ENCODE results near the gene PRMT7. TPM values are rescaled to one million over a fixed set of nuclear protein-coding genes. Genes with fewer than 3 reads are reported as not detected.
"Not testable (repeated sequence)": the region's sequence is repeated elsewhere in the genome, so short reads cannot be mapped to it uniquely, and the experiment has no call there.

Gene PRMT7
- total RNA-seq, 2 experiments from 2014 or later, result 76.9 TPM

DNA sequence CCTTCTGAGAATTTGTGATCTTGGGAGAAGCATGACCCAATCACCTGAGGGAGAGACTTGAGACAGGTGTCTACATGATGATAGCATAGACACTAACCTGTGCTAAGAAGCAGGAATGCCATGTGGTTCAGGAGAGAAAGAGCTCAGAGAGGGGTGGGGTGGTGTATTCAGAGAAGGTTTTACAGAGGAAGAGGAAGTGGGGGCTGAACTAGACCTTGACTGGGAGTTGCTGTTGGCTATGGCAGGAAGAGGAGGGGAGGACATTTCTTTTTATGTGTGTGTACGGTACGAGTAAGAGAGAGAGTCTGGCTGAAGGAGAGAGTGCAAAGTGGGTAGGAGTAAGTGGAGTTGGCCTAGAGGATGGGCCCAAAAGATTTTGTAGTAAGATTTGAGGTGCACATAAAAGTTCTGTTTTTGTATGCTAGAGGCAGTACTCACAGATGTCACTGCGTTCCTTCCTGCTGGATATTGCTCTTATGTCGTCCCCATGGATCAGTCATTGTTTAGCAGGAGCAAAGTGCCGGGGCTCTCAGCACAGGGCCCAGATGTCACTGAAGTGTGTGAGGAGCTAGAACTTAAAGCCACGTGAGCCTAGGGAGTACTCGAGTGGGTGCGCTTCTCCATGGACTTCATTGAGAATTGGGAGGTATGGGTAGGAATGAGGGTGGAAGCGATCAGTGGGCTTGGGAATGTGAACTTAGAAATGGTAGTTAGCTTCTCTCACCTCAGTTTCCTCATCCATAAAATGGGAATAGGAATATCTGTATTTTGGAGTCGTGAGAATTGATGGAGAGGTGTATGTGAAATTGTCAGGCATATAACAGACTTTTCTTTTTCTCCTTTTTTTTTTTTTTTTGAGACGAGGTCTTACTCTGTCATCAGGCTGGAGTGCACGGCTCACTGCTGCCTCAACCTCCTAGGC is 24.4 kb upstream of the PRMT7 start:
- Mint-ChIP-seq H3K27ac (peak overlapping the region; percentile 83), H3K36me3 (ENCODE audit: low read depth) (peaks cover 72% of the 10 kb centered on the region), H3K27me3 (no peaks in the 10 kb centered on the region), H3K4me1 (peaks cover 98% of the 10 kb centered on the region), H3K9me3 (no peaks in the 10 kb centered on the region), H3K4me3 (peak overlapping the region; percentile 72)
- POLR2A ChIA-PET, result interaction anchor here (0.7 kb wide), 1 partner anchor 25 kb away, joined by 3 read pairs; the partner anchor contains the start of genes PRMT7 and SLC7A6OS
- CTCF ChIA-PET, result interaction anchor here (0.6 to 8.9 kb wide), 7 partner anchors 9 to 25 kb away, joined by 3 to 54 read pairs (median 8); partner anchors contain the start of genes PRMT7, SLC7A6 and SLC7A6OS
- DNase-seq, result peak; percentile 67

DNA sequence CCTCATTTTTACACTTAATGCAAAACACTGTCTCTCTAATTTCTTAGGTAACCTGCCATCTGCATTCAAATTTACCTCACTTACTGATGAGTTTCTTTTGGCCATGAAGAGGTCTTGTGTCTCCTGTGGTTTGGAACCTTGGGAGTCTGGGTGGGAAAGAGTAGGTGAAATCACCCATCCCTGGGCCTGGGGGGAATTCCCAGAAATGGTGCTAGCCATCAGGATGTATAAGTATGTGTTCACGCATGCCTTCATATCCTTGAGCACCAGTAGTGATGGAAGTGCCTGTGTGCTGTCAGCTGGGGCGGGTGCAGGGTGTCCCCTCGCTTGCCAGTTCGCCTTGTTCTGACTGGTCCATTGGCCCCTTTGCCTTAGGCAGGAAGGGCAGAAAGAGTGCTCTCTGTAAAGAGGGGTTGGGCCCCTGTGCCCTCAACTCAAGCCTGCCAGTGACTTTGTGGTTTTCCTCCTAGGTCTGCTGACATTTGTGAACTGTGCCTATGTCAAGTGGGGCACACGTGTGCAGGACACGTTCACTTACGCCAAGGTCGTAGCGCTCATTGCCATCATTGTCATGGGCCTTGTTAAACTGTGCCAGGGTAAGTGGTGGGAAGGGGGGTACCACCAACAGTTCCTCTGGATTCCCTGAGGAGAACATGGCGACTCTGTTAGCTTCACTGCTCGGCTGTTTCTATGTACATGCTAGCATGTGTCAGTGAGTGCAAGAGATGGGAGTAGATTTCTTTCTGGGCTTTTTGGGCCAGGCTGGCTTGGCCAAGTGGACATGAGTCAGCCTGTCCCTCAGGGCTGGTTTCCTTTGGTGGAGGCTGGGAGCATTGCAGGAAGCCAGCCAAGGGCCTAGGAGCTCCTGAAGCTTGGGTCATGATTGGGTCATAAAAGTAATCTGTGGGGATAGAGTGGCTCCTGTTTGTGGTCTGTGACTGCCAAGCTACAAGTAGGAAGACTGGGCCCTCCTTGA is 23.3 kb upstream of the PRMT7 start:
- ChIA-PET POLR2A (no interaction called here), CTCF (interaction anchor here (1.1 to 8.9 kb wide), 8 partner anchors 9 to 196 kb away, joined by 3 to 54 read pairs (median 6); partner anchors contain the start of genes PRMT7, SLC7A6 and SLC7A6OS)
- Mint-ChIP-seq H3K4me3 (peak overlapping the region; percentile 72), H3K36me3 (ENCODE audit: low read depth) (peaks cover 70% of the 10 kb centered on the region), H3K27ac (peak overlapping the region; percentile 83), H3K9me3 (no peaks in the 10 kb centered on the region), H3K4me1 (peaks cover 97% of the 10 kb centered on the region), H3K27me3 (no peaks in the 10 kb centered on the region)
- DNase-seq, result peak; percentile 65

DNA sequence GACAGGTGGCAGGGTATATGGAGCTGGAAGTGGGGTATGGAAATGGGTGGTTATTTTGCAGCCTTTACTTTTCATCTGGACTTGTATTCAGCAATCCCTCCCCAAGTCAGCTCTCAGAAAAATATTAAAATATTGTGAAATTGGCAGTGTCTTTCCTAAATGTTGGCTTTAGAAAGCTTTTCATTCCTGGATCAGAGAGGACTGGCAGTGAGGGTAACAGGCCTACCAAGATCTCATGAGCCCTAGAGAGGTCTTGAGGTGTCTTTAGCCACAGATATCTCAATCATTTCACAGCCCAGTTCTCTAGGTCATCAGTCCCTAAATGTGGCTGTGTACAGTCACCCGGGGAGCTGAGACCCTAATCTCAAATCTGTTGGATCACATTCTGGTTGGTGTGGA is 22.6 kb upstream of the PRMT7 start:
- peaks cover 68% of the 10 kb centered on the region for H3K36me3 Mint-ChIP-seq (ENCODE audit: low read depth)
- H3K27ac Mint-ChIP-seq, result peak overlapping the region; percentile 83
- ChIA-PET CTCF (interaction anchor here (1.1 to 8.9 kb wide), 9 partner anchors 10 to 197 kb away, joined by 3 to 54 read pairs (median 6); partner anchors contain the start of genes PRMT7, SLC7A6 and SLC7A6OS), POLR2A (no interaction called here)
- H3K9me3 Mint-ChIP-seq, result no peaks in the 10 kb centered on the region
- peaks cover 94% of the 10 kb centered on the region for H3K4me1 Mint-ChIP-seq
- no peaks in the 10 kb centered on the region for H3K27me3 Mint-ChIP-seq
- DNase-seq, result no peak
- peak overlapping the region; percentile 72 for H3K4me3 Mint-ChIP-seq

DNA sequence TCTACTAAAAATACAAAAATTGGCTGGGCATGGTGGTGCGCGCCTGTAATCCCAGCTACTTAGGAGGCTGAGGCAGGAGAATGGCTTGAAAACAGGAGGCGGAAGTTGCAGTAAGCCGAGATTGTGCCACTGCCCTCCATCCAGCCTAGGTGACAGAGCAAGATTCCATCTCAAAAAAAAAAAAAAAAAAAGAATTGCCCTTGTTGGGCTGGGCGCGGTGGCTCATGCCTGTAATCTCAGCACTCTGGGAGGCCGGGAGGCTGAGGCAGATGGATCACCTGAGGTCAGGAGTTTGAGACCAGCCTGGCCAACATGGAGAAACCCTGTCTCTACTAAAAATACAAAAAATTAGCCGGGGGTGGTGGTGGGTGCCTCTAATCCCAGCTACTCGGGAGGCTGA is 22.0 kb upstream of the PRMT7 start:
- Mint-ChIP-seq H3K27ac (peak overlapping the region; percentile 83), H3K36me3 (ENCODE audit: low read depth) (peaks cover 67% of the 10 kb centered on the region), H3K4me1 (peaks cover 93% of the 10 kb centered on the region)
- H3K9me3 Mint-ChIP-seq, H3K4me3 Mint-ChIP-seq, DNase-seq, H3K27me3 Mint-ChIP-seq: not testable (repeated sequence)
- ChIA-PET CTCF (interaction anchor here (1.2 to 8.9 kb wide), 10 partner anchors 10 to 198 kb away, joined by 3 to 54 read pairs (median 7); partner anchors contain the start of genes PRMT7, SLC7A6 and SLC7A6OS), POLR2A (interaction anchor here (0.7 kb wide), 1 partner anchor 14 kb away, joined by 3 read pairs; no protein-coding TSS in a partner anchor)

DNA sequence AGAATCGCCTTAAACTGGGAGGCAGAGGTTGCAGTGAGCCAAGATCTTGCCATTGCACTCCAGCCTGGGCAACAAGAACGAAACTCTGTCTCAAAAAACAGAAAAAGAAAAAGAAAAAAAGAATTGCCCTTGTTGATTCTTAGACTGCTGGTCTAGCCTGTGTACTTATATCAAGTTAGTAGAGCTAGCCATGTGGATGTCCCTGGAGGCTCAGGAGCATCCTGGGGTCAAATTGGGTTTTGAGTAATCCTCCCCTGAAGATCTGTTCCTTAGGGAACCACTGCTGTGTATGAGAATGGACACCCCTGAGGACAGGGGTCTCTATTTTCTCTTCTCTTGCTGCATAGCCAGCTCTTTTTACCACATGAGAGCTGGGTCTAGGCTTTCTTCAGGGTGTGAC is 21.6 kb upstream of the PRMT7 start:
- H3K9me3 Mint-ChIP-seq, result no peaks in the 10 kb centered on the region
- no peaks in the 10 kb centered on the region for H3K27me3 Mint-ChIP-seq
- H3K27ac Mint-ChIP-seq, result peak overlapping the region; percentile 83
- peak overlapping the region; percentile 0 for H3K4me3 Mint-ChIP-seq
- POLR2A ChIA-PET, result interaction anchor here (0.7 to 0.8 kb wide), 2 partner anchors 13 to 14 kb away, joined by 3 read pairs; no protein-coding TSS in a partner anchor
- peaks cover 68% of the 10 kb centered on the region for H3K36me3 Mint-ChIP-seq (ENCODE audit: low read depth)
- DNase-seq, result no peak
- CTCF ChIA-PET, result interaction anchor here (0.9 to 8.9 kb wide), 8 partner anchors 9 to 39 kb away, joined by 3 to 54 read pairs (median 8); partner anchors contain the start of gene SLC7A6
- H3K4me1 Mint-ChIP-seq, result peaks cover 90% of the 10 kb centered on the region

DNA sequence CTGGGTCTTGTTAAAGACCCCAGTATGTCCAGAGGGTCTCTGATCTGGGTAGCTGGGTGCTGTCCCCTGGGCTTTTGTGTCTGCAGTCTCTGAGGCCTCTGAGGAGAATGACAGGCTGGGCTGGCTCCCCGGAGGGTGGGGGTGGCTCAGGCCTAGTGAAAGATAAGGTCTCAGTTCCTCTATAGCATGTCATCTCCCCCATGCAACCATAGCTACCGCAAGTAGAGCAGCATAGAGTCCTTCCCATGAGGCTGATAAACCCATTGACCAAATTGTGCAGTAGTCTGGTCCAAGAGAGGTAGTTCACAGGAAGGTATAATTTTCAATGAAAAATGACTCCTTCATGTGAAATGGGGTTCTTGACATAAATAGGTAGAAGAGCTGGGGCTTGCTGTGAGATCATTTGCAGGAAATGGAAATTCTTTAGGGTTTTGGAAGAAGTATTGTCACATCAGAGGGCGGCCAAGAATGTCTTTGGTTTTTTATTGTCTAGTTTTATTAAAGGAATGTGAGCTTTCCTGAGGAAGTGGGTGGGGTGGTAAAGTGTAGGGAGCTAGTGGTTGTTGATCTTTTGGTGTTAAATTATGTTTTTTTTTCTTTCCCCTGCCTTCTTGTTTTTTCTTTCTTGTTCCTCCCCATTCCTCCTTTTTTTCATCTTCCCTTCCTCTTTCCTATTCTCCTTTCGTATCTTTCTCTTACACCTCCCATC is 21.0 kb upstream of the PRMT7 start:
- H3K36me3 Mint-ChIP-seq (ENCODE audit: low read depth), result peaks cover 70% of the 10 kb centered on the region
- ChIA-PET CTCF (interaction anchor here (0.9 to 8.9 kb wide), 9 partner anchors 9 to 39 kb away, joined by 3 to 54 read pairs (median 7); partner anchors contain the start of gene SLC7A6), POLR2A (interaction anchor here (0.6 to 0.8 kb wide), 3 partner anchors 14 to 385 kb away, joined by 3 read pairs; no protein-coding TSS in a partner anchor)
- peak overlapping the region; percentile 0 for H3K4me3 Mint-ChIP-seq
- peaks cover 87% of the 10 kb centered on the region for H3K4me1 Mint-ChIP-seq
- no peaks in the 10 kb centered on the region for H3K9me3 Mint-ChIP-seq
- no peaks in the 10 kb centered on the region for H3K27me3 Mint-ChIP-seq
- peak; percentile 56 for DNase-seq
- peak overlapping the region; percentile 83 for H3K27ac Mint-ChIP-seq

DNA sequence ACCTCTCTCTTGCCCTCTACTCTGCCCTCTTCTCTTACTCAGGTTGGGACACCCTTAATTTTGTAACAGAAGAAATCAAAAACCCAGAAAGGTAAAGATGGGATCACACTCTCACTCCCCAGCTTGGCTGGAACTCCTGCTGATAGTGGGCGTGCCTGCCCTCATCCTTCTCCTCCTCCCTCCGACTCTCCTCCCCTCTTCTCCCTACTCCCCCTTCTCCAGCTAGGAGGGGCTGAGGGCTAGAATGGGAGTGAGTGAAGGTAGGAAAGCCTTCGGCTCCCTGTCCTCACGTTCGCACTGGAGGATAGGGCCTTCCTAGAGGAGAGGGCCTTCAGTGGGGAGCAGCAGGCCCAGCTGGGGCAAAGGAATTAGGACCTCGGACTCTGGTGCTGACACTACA is 20.4 kb upstream of the PRMT7 start:
- Mint-ChIP-seq H3K4me3 (no peak overlapping the region), H3K36me3 (ENCODE audit: low read depth) (peaks cover 71% of the 10 kb centered on the region), H3K9me3 (no peaks in the 10 kb centered on the region), H3K4me1 (peaks cover 80% of the 10 kb centered on the region), H3K27ac (peak overlapping the region; percentile 83), H3K27me3 (no peaks in the 10 kb centered on the region)
- ChIA-PET POLR2A (interaction anchor here (0.6 kb wide), 1 partner anchor 386 kb away, joined by 3 read pairs; no protein-coding TSS in a partner anchor), CTCF (interaction anchor here (0.9 to 8.9 kb wide), 9 partner anchors 10 to 38 kb away, joined by 3 to 54 read pairs (median 7); partner anchors contain the start of gene SLC7A6)
- DNase-seq, result no peak

DNA sequence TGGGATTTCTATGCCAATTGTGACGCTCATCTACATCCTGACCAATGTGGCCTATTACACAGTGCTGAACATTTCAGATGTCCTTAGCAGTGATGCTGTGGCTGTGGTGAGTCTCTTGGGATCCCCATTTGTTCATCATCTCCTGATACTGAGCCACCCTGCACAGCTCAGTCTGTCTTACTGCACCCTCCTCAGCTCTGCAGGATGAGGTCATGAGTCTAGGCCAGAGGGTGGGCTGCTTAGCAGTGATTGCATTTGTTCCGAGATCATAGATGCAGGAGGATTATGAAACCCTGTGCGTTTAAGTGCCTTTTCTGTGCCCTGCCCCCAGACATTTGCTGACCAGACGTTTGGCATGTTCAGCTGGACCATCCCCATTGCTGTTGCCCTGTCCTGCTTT is 19.6 kb upstream of the PRMT7 start:
- no peaks in the 10 kb centered on the region for H3K9me3 Mint-ChIP-seq
- H3K27me3 Mint-ChIP-seq, result no peaks in the 10 kb centered on the region
- ChIA-PET CTCF (interaction anchor here (0.9 to 8.9 kb wide), 9 partner anchors 8 to 37 kb away, joined by 3 to 54 read pairs (median 4); partner anchors contain the start of gene SLC7A6), POLR2A (no interaction called here)
- no peak for DNase-seq
- H3K4me1 Mint-ChIP-seq, result peaks cover 73% of the 10 kb centered on the region
- peaks cover 74% of the 10 kb centered on the region for H3K36me3 Mint-ChIP-seq (ENCODE audit: low read depth)
- peak overlapping the region; percentile 86 for H3K27ac Mint-ChIP-seq
- H3K4me3 Mint-ChIP-seq, result peak overlapping the region; percentile 11

DNA sequence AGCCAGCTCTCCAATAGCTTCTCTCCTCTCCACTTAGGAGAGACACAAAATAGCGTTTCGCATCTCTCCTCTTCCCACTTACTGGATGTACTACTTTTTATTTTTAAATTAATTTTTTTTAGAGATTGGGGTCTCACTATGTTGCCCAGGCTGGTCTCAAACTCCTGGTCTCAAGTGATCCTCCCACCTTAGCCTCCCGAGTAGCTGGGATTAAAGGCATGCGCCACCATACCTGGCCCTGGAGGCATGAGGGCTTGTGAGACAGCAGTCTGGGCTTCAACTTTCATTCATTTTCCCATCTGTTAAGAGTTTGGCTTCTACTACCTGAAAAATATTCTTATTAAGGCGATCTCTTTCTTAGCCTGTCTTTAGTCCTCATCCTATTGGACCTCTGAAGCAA is 18.4 kb upstream of the PRMT7 start:
- Mint-ChIP-seq H3K27me3 (no peaks in the 10 kb centered on the region), H3K9me3 (no peaks in the 10 kb centered on the region), H3K36me3 (ENCODE audit: low read depth) (peaks cover 73% of the 10 kb centered on the region), H3K4me1 (peaks cover 64% of the 10 kb centered on the region), H3K4me3 (no peak overlapping the region), H3K27ac (peak overlapping the region; percentile 86)
- ChIA-PET POLR2A (no interaction called here), CTCF (interaction anchor here (0.8 to 5.5 kb wide), 4 partner anchors 9 to 34 kb away, joined by 3 to 46 read pairs (median 6); no protein-coding TSS in a partner anchor)
- DNase-seq, result no peak

DNA sequence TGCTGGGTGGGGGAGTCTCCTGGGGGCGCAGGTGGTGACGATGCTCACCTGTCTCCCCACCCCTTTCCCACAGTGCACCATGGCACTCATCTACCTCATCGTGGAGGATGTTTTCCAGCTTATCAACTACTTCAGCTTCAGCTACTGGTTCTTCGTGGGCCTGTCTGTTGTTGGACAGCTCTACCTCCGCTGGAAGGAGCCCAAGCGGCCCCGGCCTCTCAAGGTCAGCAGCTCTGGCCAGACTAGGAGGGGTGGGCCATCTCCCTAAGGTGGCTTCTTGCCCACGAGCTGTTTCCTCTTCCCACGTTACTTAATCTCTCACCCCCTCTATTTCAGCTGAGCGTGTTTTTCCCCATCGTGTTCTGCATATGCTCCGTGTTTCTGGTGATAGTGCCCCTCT is 14.5 kb upstream of the PRMT7 start:
- POLR2A ChIA-PET, result no interaction called here
- Mint-ChIP-seq H3K27me3 (no peaks in the 10 kb centered on the region), H3K4me1 (peaks cover 31% of the 10 kb centered on the region), H3K27ac (no peak overlapping the region), H3K9me3 (no peaks in the 10 kb centered on the region), H3K4me3 (no peak overlapping the region), H3K36me3 (ENCODE audit: low read depth) (peaks cover 75% of the 10 kb centered on the region)
- CTCF ChIA-PET, result interaction anchor here (0.6 to 3.8 kb wide), 7 partner anchors 11 to 33 kb away, joined by 3 to 15 read pairs (median 3); partner anchors contain the start of gene SLC7A6
- no peak for DNase-seq

DNA sequence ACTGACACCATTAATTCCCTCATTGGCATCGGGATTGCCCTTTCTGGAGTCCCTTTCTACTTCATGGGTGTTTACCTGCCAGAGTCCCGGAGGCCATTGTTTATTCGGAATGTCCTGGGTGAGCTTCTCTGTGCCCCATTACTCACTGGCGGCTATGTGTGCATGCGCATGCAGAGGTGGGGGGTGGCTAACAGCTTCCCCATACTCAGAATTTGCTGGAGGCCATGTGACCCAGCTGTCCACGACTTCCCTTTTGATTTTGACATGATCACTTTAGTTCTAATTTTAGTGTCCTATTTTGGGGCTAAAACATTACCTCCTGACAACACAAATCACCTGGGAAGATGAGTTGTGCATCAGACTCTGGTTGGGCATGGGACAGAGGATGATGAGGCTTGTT is 14.1 kb upstream of the PRMT7 start:
- no peaks in the 10 kb centered on the region for H3K9me3 Mint-ChIP-seq
- POLR2A ChIA-PET, result no interaction called here
- no peak overlapping the region for H3K4me3 Mint-ChIP-seq
- peaks cover 74% of the 10 kb centered on the region for H3K36me3 Mint-ChIP-seq (ENCODE audit: low read depth)
- no peak overlapping the region for H3K27ac Mint-ChIP-seq
- H3K27me3 Mint-ChIP-seq, result no peaks in the 10 kb centered on the region
- no peak for DNase-seq
- CTCF ChIA-PET, result interaction anchor here (0.6 to 3.8 kb wide), 8 partner anchors 11 to 33 kb away, joined by 3 to 15 read pairs (median 3); partner anchors contain the start of gene SLC7A6
- H3K4me1 Mint-ChIP-seq, result peaks cover 29% of the 10 kb centered on the region
